Measurements from ENCODE around the gene AAMDC.

Gene AAMDC

GRCh38 chr11:77842441-77843121 is 21.6 kb downstream of the AAMDC start:
- TF ChIP-seq FOXM1 (IDR thresholded peaks at IDR 0.05; ENCODE audit: borderline replicate concordance, low read depth) (no peak), TCF12 (IDR thresholded peaks at IDR 0.05; ENCODE audit: low read depth) (no peak), REST (IDR thresholded peaks at IDR 0.05; ENCODE audit: low read depth) (no peak), YY1 (IDR thresholded peaks at IDR 0.05; ENCODE audit: low read depth) (no peak), EP300 (IDR thresholded peaks at IDR 0.05; ENCODE audit: borderline replicate concordance) (no peak), RAD21 (IDR thresholded peaks at IDR 0.05; ENCODE audit: low read depth) (no peak), MAX (IDR thresholded peaks at IDR 0.05) (no peak), CREB1 (IDR thresholded peaks at IDR 0.05; ENCODE audit: low read depth) (no peak), EGR1 (IDR thresholded peaks at IDR 0.05) (no peak), NFIC (IDR thresholded peaks at IDR 0.05) (no peak), TEAD4 (IDR thresholded peaks at IDR 0.05) (no peak), CEBPB (IDR thresholded peaks at IDR 0.05) (no peak), TAF1 (IDR thresholded peaks at IDR 0.05; ENCODE audit: low read depth) (no peak), ZBTB7A (IDR thresholded peaks at IDR 0.05; ENCODE audit: low read depth) (no peak), USF1 (IDR thresholded peaks at IDR 0.05) (no peak)

GRCh38 chr11:77851503-77851902 is 30.6 kb downstream of the AAMDC start:
- no peak for TF ChIP-seq CREB1 (IDR thresholded peaks at IDR 0.05; ENCODE audit: low read depth)
- TF ChIP-seq TCF12 (IDR thresholded peaks at IDR 0.05; ENCODE audit: low read depth), result no peak
- no peak for TF ChIP-seq TEAD4 (IDR thresholded peaks at IDR 0.05)
- no peak for TF ChIP-seq USF1 (IDR thresholded peaks at IDR 0.05)
- no peak for TF ChIP-seq MAX (IDR thresholded peaks at IDR 0.05)
- TF ChIP-seq CEBPB (IDR thresholded peaks at IDR 0.05), result no peak
- TF ChIP-seq EP300 (IDR thresholded peaks at IDR 0.05; ENCODE audit: borderline replicate concordance), result no peak
- no peak for TF ChIP-seq EGR1 (IDR thresholded peaks at IDR 0.05)
- no peak for TF ChIP-seq TAF1 (IDR thresholded peaks at IDR 0.05; ENCODE audit: low read depth)
- no peak for TF ChIP-seq FOXM1 (IDR thresholded peaks at IDR 0.05; ENCODE audit: borderline replicate concordance, low read depth)
- TF ChIP-seq ZBTB7A (IDR thresholded peaks at IDR 0.05; ENCODE audit: low read depth), result no peak
- no peak for TF ChIP-seq YY1 (IDR thresholded peaks at IDR 0.05; ENCODE audit: low read depth)
- TF ChIP-seq RAD21 (IDR thresholded peaks at IDR 0.05; ENCODE audit: low read depth), result no peak
- no peak for TF ChIP-seq REST (IDR thresholded peaks at IDR 0.05; ENCODE audit: low read depth)
- no peak for TF ChIP-seq NFIC (IDR thresholded peaks at IDR 0.05)

- TF ChIP-seq CREB1 (IDR thresholded peaks at IDR 0.05; ENCODE audit: low read depth), result no peak
- no peak for TF ChIP-seq EP300 (IDR thresholded peaks at IDR 0.05; ENCODE audit: borderline replicate concordance)
- no peak for TF ChIP-seq YY1 (IDR thresholded peaks at IDR 0.05; ENCODE audit: low read depth)
Measured at GRCh38 chr11:77854838-77855237, 33.9 kb downstream of the AAMDC start.

- peak; percentile 81 for TF ChIP-seq CEBPB (IDR thresholded peaks at IDR 0.05)
Measured at GRCh38 chr11:77857906-77858457, 37.0 kb downstream of the AAMDC start.

GRCh38 chr11:77865805-77866204 is 44.9 kb downstream of the AAMDC start:
- TF ChIP-seq EP300 (IDR thresholded peaks at IDR 0.05; ENCODE audit: borderline replicate concordance) (no peak), ZBTB7A (IDR thresholded peaks at IDR 0.05; ENCODE audit: low read depth) (no peak), MAX (IDR thresholded peaks at IDR 0.05) (no peak), EGR1 (IDR thresholded peaks at IDR 0.05) (no peak), USF1 (IDR thresholded peaks at IDR 0.05) (no peak), RAD21 (IDR thresholded peaks at IDR 0.05; ENCODE audit: low read depth) (no peak), TEAD4 (IDR thresholded peaks at IDR 0.05) (no peak), YY1 (IDR thresholded peaks at IDR 0.05; ENCODE audit: low read depth) (no peak), TAF1 (IDR thresholded peaks at IDR 0.05; ENCODE audit: low read depth) (no peak), FOXM1 (IDR thresholded peaks at IDR 0.05; ENCODE audit: borderline replicate concordance, low read depth) (no peak), NFIC (IDR thresholded peaks at IDR 0.05) (no peak)
